Stimulated activated CD4-positive, alpha-beta T cell treated with anti-CD3 and anti-CD28 coated beads, Interleukin-12 subunit alpha, Interleukin-12 subunit beta, amount 100 ng/mL, for 4 hours (primary cell): ENCODE data around the gene VGLL1.

ENCODE experiments used
- DNase-seq: peaks from one replicate; pipeline ENCODE4 v3.0.0-alpha.2; 2020

The VGLL1 gene

DNA sequence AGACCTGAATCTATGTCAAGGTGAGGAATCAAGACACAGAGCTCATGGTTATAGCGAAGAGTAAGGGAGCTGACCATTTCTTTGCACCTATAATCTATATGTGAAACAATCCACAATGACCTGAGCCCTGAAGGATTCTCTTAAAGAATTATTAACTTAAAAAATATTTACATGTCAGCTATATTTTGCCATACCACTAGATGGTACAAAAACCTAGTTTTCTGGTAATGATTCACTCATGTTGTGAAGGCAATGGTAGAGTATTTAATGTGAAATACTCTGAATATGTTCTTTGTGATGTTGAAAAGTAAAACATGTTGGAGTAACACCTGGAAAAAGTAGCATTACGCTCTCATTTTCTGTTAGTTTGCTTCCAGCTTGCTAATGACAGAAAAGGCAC, 40.0 kb downstream of the VGLL1 start:
- no peak for DNase-seq

DNA sequence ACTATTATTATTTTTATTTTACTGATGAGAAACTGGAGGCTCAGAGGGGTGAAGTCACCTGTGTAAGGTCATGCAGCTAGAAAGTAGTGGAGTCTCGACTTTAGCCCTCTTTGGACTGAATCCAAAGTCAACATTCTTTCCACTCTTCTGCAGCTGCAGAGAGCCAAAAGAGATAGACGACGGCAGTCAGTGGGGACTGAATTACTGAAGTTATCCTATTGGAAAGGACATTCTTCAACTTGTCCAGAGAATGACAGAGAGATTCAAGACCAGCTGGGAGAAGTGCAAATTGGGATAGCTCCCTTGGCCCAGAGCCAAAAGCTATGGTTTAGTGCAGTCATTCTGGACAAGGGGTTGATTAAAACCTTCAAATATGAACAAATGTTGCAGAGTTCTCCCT, 42.5 kb downstream of the VGLL1 start:
- DNase-seq: no peak

GRCh38 chrX:136577552-136577951, 45.5 kb downstream of the VGLL1 start:
- DNase-seq: peak; percentile 52

- no peak for DNase-seq
Measured at GRCh38 chrX:136580316-136580715, 48.3 kb downstream of the VGLL1 start.

- no peak for DNase-seq
Measured at GRCh38 chrX:136582624-136583023, 50.6 kb downstream of the VGLL1 start.

GRCh38 chrX:136584545-136584944, 52.5 kb downstream of the VGLL1 start:
- DNase-seq: no peak

DNA sequence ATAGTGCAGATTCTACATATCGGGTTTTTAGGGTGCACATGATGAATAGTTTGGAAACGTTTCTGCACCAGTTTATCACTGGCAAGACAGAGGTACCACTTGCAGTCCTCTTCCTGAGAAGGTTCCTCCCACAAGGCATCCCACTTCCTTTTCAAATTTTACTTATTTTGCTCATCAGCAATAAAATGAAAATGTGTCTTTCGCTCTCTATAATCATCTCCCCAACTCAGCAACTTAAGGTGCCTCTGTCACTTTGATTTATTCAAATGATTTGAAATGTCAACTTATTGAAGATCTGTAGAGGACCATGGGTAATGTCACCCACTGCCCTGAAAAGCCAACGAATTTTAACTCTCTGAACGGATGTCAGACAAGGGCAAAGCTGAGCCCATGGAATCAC, 53.2 kb downstream of the VGLL1 start:
- no peak for DNase-seq

DNA sequence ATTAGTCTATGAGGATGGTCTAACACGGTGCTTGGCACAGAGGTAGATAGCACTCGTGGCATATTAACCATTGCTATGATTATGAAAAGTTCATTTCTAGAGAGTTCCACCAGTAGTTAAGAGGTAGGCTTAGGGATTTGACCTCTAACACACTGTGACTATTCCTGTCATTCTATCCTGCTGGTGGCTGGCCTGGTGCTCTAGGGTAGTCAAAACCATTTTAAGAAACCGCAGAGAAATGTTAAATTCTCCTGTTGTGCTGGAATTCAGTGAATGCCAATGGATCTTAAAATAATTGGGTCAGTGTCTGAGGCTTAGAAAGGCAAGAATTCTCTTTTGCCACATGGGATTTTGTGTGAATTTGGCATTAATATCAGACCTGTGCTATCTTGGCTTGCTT, 53.9 kb downstream of the VGLL1 start:
- no peak for DNase-seq

DNA sequence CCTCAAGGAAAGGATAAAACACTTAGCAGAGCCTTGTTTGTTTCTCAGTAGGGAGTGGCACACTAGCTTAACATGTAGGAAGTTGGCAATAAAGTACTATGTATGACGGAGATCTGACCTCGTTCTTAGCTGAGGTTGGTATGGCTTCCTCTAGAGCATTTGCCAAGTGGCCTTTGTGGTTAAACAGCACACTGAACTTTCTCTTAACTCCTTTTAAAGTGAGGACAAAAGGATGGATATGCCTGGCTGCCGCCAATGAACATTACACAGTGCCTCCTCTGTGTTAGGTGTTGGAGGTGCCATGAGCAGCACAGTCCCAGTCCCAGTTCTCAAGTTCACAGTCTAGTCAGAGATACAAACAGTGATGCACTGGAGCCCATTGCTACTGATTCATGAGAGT, 54.4 kb downstream of the VGLL1 start:
- DNase-seq: no peak

DNA sequence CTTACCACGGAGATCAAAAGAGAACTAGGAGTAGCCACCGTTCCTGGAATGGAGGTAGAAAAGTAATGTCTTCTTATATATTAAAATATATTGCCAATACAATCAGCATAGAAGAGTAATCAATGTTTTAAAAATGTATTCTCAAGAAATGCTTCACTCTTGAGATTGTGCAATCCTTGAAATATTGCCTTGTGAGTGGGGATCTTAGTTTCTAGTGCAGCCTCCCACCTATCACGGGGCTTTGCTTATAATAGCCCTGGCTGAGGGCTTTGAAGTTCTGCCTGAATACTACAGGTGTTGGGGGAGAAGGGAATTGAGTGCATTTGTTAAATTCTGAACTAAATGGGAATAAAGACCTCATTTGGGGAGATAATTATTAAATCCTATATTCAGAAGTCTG, 55.5 kb downstream of the VGLL1 start:
- DNase-seq: no peak

DNA sequence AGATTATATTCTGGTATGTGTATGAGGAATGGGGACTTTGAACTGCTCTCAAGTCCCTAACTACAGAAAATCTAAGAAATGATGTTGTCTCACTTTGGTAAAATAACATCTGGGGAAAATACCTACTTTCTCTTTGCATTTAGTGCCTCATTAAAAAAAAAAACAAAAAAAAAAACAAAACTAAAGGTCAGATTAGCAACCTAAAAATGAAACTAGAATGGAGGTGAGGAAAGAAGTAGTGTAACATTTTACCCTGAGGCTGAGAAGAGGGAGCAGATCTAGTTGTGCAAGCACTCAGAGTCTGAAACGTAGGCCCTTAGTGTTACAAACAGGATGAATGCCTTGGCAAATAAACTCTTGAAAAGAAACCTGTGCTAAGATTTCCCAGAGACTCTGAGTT, 56.0 kb downstream of the VGLL1 start:
- DNase-seq: no peak

DNA sequence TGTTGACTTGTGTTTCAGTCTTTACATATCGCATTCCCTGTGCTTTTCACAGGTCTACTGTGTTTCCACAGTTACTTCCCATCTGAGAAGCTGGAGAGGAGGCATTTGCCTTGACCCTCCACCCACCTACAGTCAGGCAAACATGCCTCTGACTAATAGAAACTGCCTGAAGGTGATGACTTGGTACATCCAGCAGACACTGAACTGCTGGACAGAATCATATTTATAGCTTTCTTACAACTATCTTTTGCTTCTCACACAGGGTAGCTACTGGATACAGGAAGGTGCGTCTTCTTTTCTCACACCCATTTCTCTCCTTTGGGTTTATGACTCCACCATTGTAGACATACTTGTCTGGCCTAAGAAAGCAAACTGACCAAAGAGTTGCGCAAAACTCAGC, 58.0 kb downstream of the VGLL1 start:
- DNase-seq: no peak

GRCh38 chrX:136597356-136597755, 65.3 kb downstream of the VGLL1 start:
- no peak for DNase-seq

- no peak for DNase-seq
Measured at GRCh38 chrX:136597954-136598353, 65.9 kb downstream of the VGLL1 start.

- DNase-seq: no peak
Measured at GRCh38 chrX:136598631-136599030, 66.6 kb downstream of the VGLL1 start.

GRCh38 chrX:136600059-136600458, 68.0 kb downstream of the VGLL1 start:
- no peak for DNase-seq
